C4-2B (cell line): ENCODE data around the gene PLA2G7.

Experiments used
- ZFX ChIP-seq: fragments of 450-650 bp; IDR thresholded peaks from 2 replicates; pipeline ENCODE4 v1.6.1; 2017
- TF ChIP-seq, protein P1 (sequence below): fragments of 450-650 bp; conservative IDR thresholded peaks from 2 replicates; pipeline ENCODE4 v1.5.1; 2017; ENCODE audit warnings: mild to moderate bottlenecking

DNA sequence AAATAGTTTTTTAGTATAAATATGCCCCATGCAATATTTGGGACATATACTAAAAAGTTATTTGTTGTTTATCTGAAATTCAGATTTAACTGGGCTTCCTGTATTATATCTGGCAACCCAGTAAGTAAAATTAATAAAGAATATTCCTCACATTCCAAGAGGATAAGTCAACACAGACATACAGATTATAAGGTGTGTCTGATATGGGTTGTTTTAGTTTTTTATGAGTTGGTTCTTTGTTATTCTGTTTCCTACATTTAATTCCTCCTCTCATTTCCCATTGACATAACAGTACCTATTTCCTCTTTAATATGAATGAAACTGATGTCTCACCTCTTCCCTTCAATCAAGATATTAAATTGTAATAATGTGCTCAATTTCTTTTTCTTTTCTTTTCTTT is 1.7 kb upstream of the PLA2G7 start:
- TF ChIP-seq, protein P1, sequence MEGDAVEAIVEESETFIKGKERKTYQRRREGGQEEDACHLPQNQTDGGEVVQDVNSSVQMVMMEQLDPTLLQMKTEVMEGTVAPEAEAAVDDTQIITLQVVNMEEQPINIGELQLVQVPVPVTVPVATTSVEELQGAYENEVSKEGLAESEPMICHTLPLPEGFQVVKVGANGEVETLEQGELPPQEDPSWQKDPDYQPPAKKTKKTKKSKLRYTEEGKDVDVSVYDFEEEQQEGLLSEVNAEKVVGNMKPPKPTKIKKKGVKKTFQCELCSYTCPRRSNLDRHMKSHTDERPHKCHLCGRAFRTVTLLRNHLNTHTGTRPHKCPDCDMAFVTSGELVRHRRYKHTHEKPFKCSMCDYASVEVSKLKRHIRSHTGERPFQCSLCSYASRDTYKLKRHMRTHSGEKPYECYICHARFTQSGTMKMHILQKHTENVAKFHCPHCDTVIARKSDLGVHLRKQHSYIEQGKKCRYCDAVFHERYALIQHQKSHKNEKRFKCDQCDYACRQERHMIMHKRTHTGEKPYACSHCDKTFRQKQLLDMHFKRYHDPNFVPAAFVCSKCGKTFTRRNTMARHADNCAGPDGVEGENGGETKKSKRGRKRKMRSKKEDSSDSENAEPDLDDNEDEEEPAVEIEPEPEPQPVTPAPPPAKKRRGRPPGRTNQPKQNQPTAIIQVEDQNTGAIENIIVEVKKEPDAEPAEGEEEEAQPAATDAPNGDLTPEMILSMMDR, result no peak
- no peak for TF ChIP-seq ZFX
